Tibial nerve (tissue), 4 donors: ENCODE data around the gene AUTS2. TPM values are rescaled to one million over a fixed set of nuclear protein-coding genes. Genes with fewer than 3 reads are reported as not detected.

Experiments used
- DNase-seq, 2 donors: peaks; one replicate each; pipeline ENCODE4 v3.0.0-alpha.2; 2019; ENCODE audit warnings: low spot score in 2 of 2
- H3K27ac ChIP-seq, 4 donors: fragments of 200-600 bp; sonication (generic) in 3 of 4; one replicate each; pipeline ENCODE4 v1.5.1; 2017 to 2019; ENCODE audit warnings: mild to moderate bottlenecking in 1 of 4
- H3K27me3 ChIP-seq, 2 donors: fragments of 200-600 bp; sonication (generic) in 1 of 2; one replicate each; pipeline versions ENCODE4 v1.5.1 to v1.6.0; 2017 to 2019
- H3K36me3 ChIP-seq, 3 donors: fragments of 200-600 bp; sonication (generic); one replicate each; pipeline ENCODE4 v1.5.1; 2018 to 2019
- H3K4me1 ChIP-seq, 4 donors: fragments of 200-600 bp; sonication (generic) in 3 of 4; one replicate each; pipeline ENCODE4 v1.5.1; 2017 to 2019
- H3K4me3 ChIP-seq, 4 donors: fragments of 200-600 bp; sonication (generic) in 3 of 4; one replicate each; pipeline ENCODE4 v1.5.1; 2017 to 2019; ENCODE audit warnings: mild to moderate bottlenecking in 1 of 4, moderate library complexity in 1 of 4
- H3K9me3 ChIP-seq, 4 donors: fragments of 200-600 bp; sonication (generic) in 3 of 4; one replicate each; pipeline ENCODE4 v1.5.1; 2017 to 2019
- EP300 ChIP-seq, 2 donors: sonication (generic); formaldehyde crosslinking; IDR thresholded peaks; one replicate each; pipeline ENCODE4 v1.6.1; 2017; ENCODE audit warnings: antibody characterized with exemption in 2 of 2, mild to moderate bottlenecking in 1 of 2
- POLR2A ChIP-seq, 2 donors: fragments of 450-650 bp; IDR thresholded peaks; one replicate each; pipeline ENCODE4 v1.6.1; 2017; ENCODE audit warnings: antibody characterized with exemption in 2 of 2, mild to moderate bottlenecking in 2 of 2, moderate library complexity in 2 of 2
- WGBS, 2 donors: methylation state at CpG; one replicate each; pipeline ENCODE4 v1.1.5; 2018; 5-methylcytosine and 5-hydroxymethylcytosine counted together
- total RNA-seq, 4 donors: library from RNA; depleted of rRNA; stranded (reverse); fragments of >200 nt; gene quantifications; one replicate each; pipeline ENCODE4 v1.1.0, GENCODE V29; 2016
- TF ChIP-seq, protein P1 (sequence below), 5 experiments: fragments of 200-600 bp in 3 of 5; fragments of 450-650 bp in 2 of 5; sonication (generic) in 3 of 5; IDR thresholded peaks; one replicate each; pipeline ENCODE4 v1.5.1; 2016 to 2019; ENCODE audit warnings: antibody characterized with exemption in 5 of 5, mild to moderate bottlenecking in 3 of 5, moderate library complexity in 2 of 5

The AUTS2 gene
- total RNA-seq, 4 donors from 2014 or later = 56.6 to 87.9 (median 71.6) TPM

DNA sequence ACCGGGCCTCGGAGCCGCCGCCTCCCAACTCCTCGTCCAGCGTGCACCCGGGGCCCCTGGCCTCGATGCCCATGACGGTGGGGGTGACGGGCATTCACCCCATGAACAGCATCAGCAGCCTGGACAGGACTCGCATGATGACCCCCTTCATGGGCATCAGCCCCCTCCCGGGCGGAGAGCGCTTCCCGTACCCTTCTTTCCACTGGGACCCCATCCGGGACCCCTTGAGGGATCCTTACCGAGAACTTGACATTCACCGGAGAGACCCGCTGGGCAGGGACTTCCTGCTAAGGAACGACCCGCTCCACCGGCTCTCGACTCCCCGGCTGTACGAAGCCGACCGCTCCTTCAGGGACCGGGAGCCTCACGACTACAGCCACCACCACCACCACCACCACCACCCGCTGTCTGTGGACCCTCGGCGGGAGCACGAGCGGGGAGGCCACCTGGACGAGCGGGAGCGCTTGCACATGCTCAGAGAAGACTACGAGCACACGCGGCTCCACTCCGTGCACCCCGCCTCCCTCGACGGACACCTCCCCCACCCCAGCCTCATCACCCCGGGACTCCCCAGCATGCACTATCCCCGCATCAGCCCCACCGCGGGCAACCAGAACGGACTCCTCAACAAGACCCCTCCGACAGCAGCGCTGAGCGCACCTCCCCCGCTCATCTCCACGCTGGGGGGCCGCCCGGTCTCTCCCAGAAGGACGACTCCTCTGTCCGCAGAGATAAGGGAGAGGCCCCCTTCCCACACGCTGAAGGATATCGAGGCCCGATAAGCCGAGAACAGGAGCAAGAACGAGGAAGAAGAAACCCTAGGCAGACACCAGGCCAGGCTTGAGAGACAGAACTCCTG lies 1192.2 kb downstream of the AUTS2 start:
- 95 to 96% methylated on average over 49 to 63 of the region's 63 CpGs for WGBS, 2 donors
- H3K27me3 ChIP-seq = no peaks in the 10 kb centered on the region

DNA sequence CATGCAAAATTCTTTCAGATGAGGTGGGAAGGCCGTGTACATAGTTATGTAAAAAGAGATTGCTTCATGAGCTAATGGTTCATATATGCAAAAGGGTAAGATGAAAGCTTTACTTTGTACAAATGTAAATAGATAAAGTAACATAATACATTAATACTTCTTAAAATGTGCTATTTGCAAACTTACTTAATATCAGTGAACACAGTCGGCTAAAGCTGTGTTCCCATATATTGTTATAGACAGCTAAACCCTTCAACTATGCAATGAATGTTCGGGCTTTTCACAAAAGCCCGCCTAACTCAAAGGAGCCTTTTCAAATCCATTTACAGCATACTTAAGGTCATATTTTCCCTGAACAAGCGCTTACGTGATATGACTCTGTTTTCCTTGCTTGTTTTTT lies 1193.1 kb downstream of the AUTS2 start:
- Histone ChIP-seq H3K36me3 (peaks cover 4 to 70% (median 6%) of the 10 kb centered on the region in 3 donors), H3K4me3 (no peak overlapping the region), H3K4me1 (no peaks in the 10 kb centered on the region), H3K27me3 (no peaks in the 10 kb centered on the region), H3K9me3 (no peaks in the 10 kb centered on the region), H3K27ac (peak overlapping the region in 2 of 4 donors; percentile 54 to 71)
- 51 to 59% methylated on average over 6 of the region's 6 CpGs for WGBS, 2 donors
- no peak for TF ChIP-seq EP300 (IDR thresholded peaks at IDR 0.05)
- TF ChIP-seq, protein P1, sequence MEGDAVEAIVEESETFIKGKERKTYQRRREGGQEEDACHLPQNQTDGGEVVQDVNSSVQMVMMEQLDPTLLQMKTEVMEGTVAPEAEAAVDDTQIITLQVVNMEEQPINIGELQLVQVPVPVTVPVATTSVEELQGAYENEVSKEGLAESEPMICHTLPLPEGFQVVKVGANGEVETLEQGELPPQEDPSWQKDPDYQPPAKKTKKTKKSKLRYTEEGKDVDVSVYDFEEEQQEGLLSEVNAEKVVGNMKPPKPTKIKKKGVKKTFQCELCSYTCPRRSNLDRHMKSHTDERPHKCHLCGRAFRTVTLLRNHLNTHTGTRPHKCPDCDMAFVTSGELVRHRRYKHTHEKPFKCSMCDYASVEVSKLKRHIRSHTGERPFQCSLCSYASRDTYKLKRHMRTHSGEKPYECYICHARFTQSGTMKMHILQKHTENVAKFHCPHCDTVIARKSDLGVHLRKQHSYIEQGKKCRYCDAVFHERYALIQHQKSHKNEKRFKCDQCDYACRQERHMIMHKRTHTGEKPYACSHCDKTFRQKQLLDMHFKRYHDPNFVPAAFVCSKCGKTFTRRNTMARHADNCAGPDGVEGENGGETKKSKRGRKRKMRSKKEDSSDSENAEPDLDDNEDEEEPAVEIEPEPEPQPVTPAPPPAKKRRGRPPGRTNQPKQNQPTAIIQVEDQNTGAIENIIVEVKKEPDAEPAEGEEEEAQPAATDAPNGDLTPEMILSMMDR (IDR thresholded peaks at IDR 0.05) = no peak
- TF ChIP-seq POLR2A (IDR thresholded peaks at IDR 0.05) = no peak
- no peak for DNase-seq

More for the DNA sequence above, 1192.2 kb downstream of the AUTS2 start:
- H3K9me3 ChIP-seq = no peaks in the 10 kb centered on the region
- H3K4me3 ChIP-seq = no peak overlapping the region
- H3K27ac ChIP-seq = peak overlapping the region in 2 of 4 donors; percentile 37 to 54
- TF ChIP-seq EP300 (IDR thresholded peaks at IDR 0.05) (no peak), POLR2A (IDR thresholded peaks at IDR 0.05) (no peak)
- TF ChIP-seq, protein P1 (IDR thresholded peaks at IDR 0.05) = no peak
- H3K36me3 ChIP-seq = peaks cover 4 to 79% (median 9%) of the 10 kb centered on the region in 3 donors
- DNase-seq = no peak
- no peaks in the 10 kb centered on the region for H3K4me1 ChIP-seq

DNA sequence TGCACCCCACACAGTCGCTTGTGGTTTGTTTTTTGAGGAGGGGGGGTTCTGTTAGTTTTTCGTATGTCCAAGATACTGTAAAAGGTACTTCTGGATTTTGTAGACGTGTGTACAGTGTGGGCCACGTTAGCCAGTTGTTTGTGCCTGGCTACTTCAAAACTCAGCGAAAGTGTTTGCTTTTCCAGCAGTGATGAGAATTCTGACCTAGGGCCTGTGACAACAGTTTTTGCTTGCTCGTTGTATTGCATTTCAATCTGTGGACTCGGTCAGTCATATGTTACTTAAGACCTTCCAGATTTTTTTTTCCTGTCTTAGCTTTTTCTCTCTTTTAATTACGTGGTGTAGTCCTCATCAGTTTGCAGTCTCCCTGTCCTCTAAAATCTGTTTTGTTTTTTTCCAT lies 1194.8 kb downstream of the AUTS2 start:
- Histone ChIP-seq H3K9me3 (no peaks in the 10 kb centered on the region), H3K27me3 (no peaks in the 10 kb centered on the region), H3K36me3 (peaks cover 0 to 53% (median 6%) of the 10 kb centered on the region in 3 donors), H3K27ac (no peak overlapping the region), H3K4me1 (no peaks in the 10 kb centered on the region), H3K4me3 (no peak overlapping the region)
- 79 to 89% methylated on average over 8 of the region's 8 CpGs for WGBS, 2 donors
- DNase-seq = no peak
- TF ChIP-seq EP300 (IDR thresholded peaks at IDR 0.05) = no peak
- TF ChIP-seq, protein P1 (IDR thresholded peaks at IDR 0.05) = no peak
- no peak for TF ChIP-seq POLR2A (IDR thresholded peaks at IDR 0.05)

DNA sequence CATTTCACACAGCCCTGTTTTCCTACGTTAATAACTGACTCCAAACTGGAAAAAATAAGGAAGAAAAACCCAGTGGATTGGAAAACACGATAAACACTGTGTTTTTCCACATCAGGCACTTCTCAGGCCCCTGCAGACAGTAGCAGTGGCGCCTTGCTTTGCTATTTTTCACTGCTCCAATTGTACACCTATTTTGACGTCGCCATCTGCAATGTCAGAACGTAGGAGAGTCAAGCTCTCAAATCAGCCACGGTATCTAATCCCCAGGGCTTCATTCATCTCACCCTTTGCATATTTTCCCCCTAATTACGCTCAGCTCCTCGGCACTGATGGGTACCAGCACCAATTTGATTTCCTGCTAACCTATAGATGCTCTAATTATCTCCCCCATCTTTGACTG lies 1195.5 kb downstream of the AUTS2 start:
- WGBS, 2 donors = 81 to 86% methylated on average over 9 of the region's 9 CpGs
- no peaks in the 10 kb centered on the region for H3K27me3 ChIP-seq

More for the DNA sequence above, 1195.5 kb downstream of the AUTS2 start:
- no peak overlapping the region for H3K27ac ChIP-seq
- TF ChIP-seq EP300 (IDR thresholded peaks at IDR 0.05) = no peak
- TF ChIP-seq, protein P1 (IDR thresholded peaks at IDR 0.05) = no peak
- no peak for TF ChIP-seq POLR2A (IDR thresholded peaks at IDR 0.05)
- H3K4me3 ChIP-seq = no peak overlapping the region
- peaks cover 0 to 45% (median 6%) of the 10 kb centered on the region in 3 donors for H3K36me3 ChIP-seq
- H3K4me1 ChIP-seq = no peaks in the 10 kb centered on the region
- no peak for DNase-seq
- peaks cover 0 to 2% (median 0%) of the 10 kb centered on the region in 4 donors for H3K9me3 ChIP-seq
